Measurements from ENCODE around the gene KRT1.

DNA sequence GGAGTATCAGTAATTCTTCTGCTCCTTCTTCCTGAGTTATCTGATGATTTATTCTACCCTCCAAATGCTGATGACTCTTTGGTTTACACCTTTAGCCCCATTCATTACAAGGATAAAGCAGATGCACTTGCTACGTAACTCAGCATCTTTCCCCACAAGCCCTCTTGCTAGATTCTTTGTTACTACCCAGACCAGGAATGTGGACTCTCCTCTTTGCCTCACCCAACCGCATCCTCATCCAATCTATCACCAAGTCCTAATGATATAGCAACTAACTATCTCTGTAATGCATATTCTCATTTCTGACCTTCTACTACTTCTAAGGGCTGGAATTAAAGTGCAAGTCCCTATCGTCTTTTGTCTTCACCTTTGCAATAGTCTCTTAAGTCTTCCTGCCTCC lies 9.2 kb downstream of the KRT1 start:
- TF ChIP-seq, protein P1, sequence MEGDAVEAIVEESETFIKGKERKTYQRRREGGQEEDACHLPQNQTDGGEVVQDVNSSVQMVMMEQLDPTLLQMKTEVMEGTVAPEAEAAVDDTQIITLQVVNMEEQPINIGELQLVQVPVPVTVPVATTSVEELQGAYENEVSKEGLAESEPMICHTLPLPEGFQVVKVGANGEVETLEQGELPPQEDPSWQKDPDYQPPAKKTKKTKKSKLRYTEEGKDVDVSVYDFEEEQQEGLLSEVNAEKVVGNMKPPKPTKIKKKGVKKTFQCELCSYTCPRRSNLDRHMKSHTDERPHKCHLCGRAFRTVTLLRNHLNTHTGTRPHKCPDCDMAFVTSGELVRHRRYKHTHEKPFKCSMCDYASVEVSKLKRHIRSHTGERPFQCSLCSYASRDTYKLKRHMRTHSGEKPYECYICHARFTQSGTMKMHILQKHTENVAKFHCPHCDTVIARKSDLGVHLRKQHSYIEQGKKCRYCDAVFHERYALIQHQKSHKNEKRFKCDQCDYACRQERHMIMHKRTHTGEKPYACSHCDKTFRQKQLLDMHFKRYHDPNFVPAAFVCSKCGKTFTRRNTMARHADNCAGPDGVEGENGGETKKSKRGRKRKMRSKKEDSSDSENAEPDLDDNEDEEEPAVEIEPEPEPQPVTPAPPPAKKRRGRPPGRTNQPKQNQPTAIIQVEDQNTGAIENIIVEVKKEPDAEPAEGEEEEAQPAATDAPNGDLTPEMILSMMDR (IDR thresholded peaks at IDR 0.05): no peak
- no peak for TF ChIP-seq EZH2 (IDR thresholded peaks at IDR 0.05; ENCODE audit: borderline replicate concordance, insufficient read depth, low read depth, low read length, poor library complexity, severe bottlenecking)
